Activated T-helper 17 cell treated with anti-CD3 and anti-CD28 coated beads, Interleukin-2, amount 50 U/mL, for 72 hours (primary cell): Measurements from ENCODE around the gene PRPF4. TPM values are rescaled to one million over a fixed set of nuclear protein-coding genes. Genes with fewer than 3 reads are reported as not detected.
"Not testable (repeated sequence)": the region's sequence is repeated elsewhere in the genome, so short reads cannot be mapped to it uniquely, and the experiment has no call there.

Experiments used
- ATAC-seq: fragments of 150-1000 bp; cut with Tn5 transposase; replicated peaks from 2 replicates; pipeline ENCODE4 v1.10.0; 2021; ENCODE audit warnings: mild to moderate bottlenecking, moderate library complexity
- H3K27ac Mint-ChIP-seq: one replicate; pipeline ENCODE4 v1.8.0; 2022; ENCODE audit warnings: mixed read lengths
- H3K27me3 Mint-ChIP-seq: one replicate; pipeline ENCODE4 v1.8.0; 2022; ENCODE audit warnings: mixed read lengths
- H3K36me3 Mint-ChIP-seq: one replicate; pipeline ENCODE4 v1.8.0; 2022; ENCODE audit warnings: low read depth, mild to moderate bottlenecking, mixed read lengths
- H3K4me1 Mint-ChIP-seq: one replicate; pipeline ENCODE4 v1.8.0; 2022; ENCODE audit warnings: mixed read lengths
- H3K4me3 Mint-ChIP-seq: one replicate; pipeline ENCODE4 v1.8.0; 2022; ENCODE audit warnings: mild to moderate bottlenecking, mixed read lengths
- H3K9me3 Mint-ChIP-seq: one replicate; pipeline ENCODE4 v1.8.0; 2022; ENCODE audit warnings: mixed read lengths
- total RNA-seq, 2 donors: library from RNA; stranded (reverse); gene quantifications; one replicate each; pipeline ENCODE4 v1.2.3, GENCODE V29; 2022

Gene PRPF4
- total RNA-seq, 2 donors from 2014 or later: 41.3 to 51.1 TPM

DNA sequence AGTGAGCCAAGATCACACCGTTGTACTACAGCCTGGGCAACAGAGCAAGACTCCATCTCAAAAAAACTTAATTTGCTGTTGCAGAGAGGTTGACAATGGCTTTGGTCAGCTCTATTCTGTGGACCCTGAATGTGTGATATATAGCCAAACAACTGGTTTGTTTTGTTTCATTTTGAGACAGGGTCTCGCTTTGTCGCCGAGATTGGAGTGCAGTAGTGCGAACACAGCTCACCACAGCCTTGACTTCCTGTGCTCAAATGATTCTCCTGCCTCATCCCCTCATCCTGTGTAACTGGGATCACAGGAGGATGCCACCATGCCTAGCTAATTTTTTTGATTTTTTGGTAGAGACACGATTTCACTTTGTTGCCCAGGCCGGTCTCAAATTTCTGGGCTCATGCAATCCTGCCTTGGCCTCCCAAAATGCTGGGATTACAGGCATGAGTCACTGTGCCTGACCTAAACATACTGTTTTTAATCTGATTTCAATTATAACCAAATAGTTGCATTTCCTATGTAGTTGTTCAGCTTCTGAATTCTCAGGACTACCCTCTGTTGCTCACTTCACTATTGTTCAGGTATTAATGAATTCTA lies 17.9 kb downstream of the PRPF4 start:
- ATAC-seq: no peak

DNA sequence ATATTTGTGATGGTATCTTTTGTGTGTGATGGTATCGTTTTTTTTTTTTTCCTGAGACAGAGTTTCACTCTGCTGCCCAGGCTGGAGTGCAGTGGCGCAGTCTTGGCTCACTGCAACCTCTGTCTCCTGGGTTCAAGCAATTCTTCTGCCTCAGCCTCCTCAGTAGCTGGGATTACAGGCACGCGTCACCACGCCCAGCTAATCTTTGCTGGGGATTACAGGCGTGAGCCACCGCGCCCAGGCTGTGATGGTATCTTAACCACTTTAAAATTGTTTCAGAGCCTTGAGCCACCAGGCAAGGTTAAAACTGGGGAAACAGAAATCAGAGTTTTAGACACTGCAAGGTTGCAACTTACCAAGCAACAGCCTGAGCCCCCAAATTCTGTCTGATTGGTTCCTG lies 20.8 kb downstream of the PRPF4 start:
- H3K36me3 Mint-ChIP-seq: peaks cover 28% of the 10 kb centered on the region
- H3K4me1 Mint-ChIP-seq, ATAC-seq, H3K4me3 Mint-ChIP-seq, H3K27me3 Mint-ChIP-seq, H3K9me3 Mint-ChIP-seq, H3K27ac Mint-ChIP-seq: not testable (repeated sequence)

More for the DNA sequence above, 17.9 kb downstream of the PRPF4 start:
- Mint-ChIP-seq H3K4me1 (no peaks in the 10 kb centered on the region), H3K27ac (peak overlapping the region; percentile 33), H3K36me3 (peaks cover 57% of the 10 kb centered on the region), H3K4me3 (no peak overlapping the region), H3K9me3 (no peaks in the 10 kb centered on the region), H3K27me3 (no peaks in the 10 kb centered on the region)

GRCh38 chr9:113296796-113297558 lies 21.5 kb downstream of the PRPF4 start:
- Mint-ChIP-seq H3K9me3 (no peaks in the 10 kb centered on the region), H3K27ac (peak overlapping the region; percentile 27), H3K36me3 (peaks cover 21% of the 10 kb centered on the region), H3K4me1 (peaks cover 8% of the 10 kb centered on the region), H3K27me3 (peaks cover 8% of the 10 kb centered on the region), H3K4me3 (no peak overlapping the region)
- no peak for ATAC-seq

DNA sequence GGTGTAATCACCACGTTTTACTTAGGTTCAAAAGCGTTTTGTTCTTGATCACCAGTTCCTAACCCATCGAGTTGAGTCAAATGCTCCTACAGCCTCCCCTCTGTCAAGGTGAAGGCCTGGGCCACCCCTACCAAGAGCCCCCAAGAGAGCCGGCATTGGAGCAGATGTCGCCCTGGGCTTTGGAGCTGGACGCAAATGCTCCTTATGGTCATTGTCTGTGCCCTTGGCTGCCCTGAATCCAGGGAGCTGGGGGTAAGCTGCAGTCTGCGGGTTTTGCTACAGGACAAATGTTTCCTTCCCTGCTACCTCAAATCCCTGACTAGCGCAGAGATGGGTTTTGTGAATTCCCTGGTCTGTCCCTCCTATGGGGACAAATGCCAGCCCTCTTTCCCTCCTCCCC lies 22.9 kb downstream of the PRPF4 start:
- ATAC-seq: no peak

DNA sequence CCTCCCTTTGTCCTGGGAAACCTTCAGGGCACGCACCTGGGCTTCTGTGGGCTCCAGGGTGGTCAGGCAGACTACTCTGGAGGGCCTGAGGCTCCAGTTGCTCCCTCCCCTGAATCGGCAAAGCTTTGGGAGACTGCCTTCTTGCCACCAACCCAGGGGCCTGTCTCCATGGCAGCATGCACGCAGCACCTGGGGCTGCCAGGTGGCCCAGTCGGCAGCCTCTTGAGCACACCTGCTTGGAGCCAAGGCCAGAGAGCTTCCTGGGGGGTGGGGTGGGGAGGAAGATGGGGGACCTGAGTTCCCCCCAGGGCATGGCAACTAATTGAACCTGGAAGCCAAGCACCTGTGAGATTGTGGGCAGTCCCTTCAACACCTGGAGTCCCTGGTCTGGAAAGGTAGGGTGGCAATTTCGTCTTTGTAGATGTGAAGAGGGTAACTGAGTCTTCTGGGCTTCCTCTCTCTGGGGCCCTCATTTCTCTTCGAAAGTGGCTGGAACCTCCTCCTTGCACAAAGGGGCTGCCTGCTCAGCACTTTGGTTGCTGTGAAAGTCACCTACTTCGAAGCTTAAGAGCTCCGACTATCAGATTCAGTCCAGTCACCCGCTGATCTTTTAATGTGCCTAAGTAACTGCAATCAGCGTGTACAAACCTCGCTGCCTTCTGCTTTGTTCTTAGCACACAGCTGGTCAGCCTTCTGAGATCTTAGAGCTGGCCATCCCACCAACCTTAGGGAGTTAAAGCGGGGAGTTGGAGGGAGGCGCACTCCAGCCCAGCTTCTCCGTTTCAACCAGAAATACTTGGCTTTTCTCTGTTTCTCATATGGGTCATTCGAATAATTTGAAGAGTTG lies 23.7 kb downstream of the PRPF4 start:
- H3K9me3 Mint-ChIP-seq: no peaks in the 10 kb centered on the region
- ATAC-seq: no peak
- H3K27me3 Mint-ChIP-seq: peaks cover 12% of the 10 kb centered on the region
- no peak overlapping the region for H3K27ac Mint-ChIP-seq
- H3K4me1 Mint-ChIP-seq: peaks cover 8% of the 10 kb centered on the region
- H3K4me3 Mint-ChIP-seq: no peak overlapping the region
- no peaks in the 10 kb centered on the region for H3K36me3 Mint-ChIP-seq

More for the DNA sequence above, 22.9 kb downstream of the PRPF4 start:
- H3K4me3 Mint-ChIP-seq: no peak overlapping the region
- H3K9me3 Mint-ChIP-seq: no peaks in the 10 kb centered on the region
- H3K27ac Mint-ChIP-seq: no peak overlapping the region
- peaks cover 8% of the 10 kb centered on the region for H3K4me1 Mint-ChIP-seq
- H3K27me3 Mint-ChIP-seq: peaks cover 12% of the 10 kb centered on the region
- H3K36me3 Mint-ChIP-seq: peaks cover 7% of the 10 kb centered on the region

DNA sequence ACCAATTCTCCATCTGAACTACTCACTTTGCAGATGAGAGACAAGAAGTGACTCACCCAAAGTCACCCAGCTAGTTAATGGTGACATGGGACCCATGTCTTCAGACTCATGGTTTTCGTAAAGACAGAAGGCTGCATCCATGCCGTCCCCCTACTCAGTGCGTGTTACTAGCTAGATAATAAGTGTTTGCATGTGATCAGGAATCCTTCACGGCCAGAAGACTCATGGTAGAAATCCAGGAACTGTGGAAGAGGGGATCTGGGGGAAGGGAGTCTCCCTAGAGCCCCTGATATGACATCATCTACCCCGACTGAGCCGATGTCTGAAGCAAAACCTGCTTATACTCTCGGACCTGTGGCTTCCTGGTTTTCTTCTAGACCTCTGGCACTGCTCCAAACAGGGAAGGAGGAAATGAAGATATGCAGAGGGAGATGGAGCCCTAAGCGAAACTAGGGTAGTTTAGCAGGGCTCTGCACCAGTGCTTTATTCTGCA lies 24.4 kb downstream of the PRPF4 start:
- Mint-ChIP-seq H3K9me3 (no peaks in the 10 kb centered on the region), H3K4me1 (peaks cover 8% of the 10 kb centered on the region), H3K4me3 (no peak overlapping the region), H3K36me3 (no peaks in the 10 kb centered on the region), H3K27ac (no peak overlapping the region), H3K27me3 (peaks cover 12% of the 10 kb centered on the region)
- no peak for ATAC-seq

DNA sequence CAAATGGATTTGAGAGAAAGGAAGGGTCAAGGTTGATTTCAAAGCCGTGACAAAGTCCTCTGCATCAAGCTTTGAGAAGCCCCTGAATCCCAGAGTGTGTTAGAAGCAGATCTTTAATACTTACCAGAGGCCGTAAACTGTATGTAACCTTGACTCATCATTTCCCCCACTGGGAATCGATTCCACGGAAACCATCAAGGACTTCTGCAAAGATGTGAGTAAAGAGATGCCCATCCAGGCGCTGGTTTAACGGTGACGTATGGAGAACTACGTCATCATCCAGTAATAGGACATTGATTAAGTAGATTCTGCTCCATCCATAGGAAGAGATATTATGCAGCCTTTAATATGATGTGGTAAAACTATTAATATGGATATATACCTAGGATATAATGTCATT lies 26.1 kb downstream of the PRPF4 start:
- Mint-ChIP-seq H3K36me3 (no peaks in the 10 kb centered on the region), H3K4me1 (peaks cover 8% of the 10 kb centered on the region), H3K9me3 (no peaks in the 10 kb centered on the region), H3K27ac (no peak overlapping the region), H3K27me3 (peaks cover 16% of the 10 kb centered on the region), H3K4me3 (peak overlapping the region; percentile 10)
- no peak for ATAC-seq

DNA sequence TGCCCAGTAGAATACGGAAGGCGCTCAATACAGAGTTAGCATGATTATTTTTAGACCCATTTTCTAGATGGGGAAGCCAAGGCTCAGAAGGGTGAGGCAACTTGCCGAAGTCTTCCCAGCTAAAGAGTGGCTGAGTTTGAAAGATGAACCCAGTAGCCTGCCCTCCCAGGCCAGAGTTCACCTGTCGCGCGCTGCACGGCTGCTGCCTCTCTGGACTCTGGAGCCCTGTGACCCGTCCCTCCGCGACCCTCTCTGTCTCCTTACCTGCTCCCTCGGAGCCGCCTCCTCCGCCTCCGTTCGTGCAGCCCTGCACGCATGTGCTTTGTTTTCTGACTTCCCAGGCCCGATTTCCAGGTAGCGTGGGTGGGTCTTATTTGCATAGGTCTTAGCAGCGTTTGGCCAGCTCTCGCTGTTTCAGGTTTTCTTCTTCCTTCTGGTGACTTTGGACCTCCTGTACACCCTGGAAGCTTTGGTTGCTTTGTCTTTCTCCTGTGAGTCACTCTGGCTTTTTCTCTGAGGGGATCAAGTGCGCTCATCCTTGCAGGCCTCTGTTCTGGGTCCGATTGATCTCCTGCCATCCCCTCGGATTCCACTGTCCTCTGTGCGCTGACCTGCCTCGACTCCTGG lies 27.4 kb downstream of the PRPF4 start, which contains the start of gene RNF183:
RNF183 (minus strand) TSS at position 585 of the 627 bp plus-strand sequence. CDS start 5,192 bp downstream, outside the sequence.
- H3K9me3 Mint-ChIP-seq: no peaks in the 10 kb centered on the region
- H3K4me3 Mint-ChIP-seq: peak within 1 kb of the TSS; percentile 10
- H3K27me3 Mint-ChIP-seq: peaks cover 16% of the 10 kb centered on the region
- peaks cover 8% of the 10 kb centered on the region for H3K4me1 Mint-ChIP-seq
- H3K27ac Mint-ChIP-seq: no peak within 1 kb of the TSS
- ATAC-seq: peak; percentile 26
- H3K36me3 Mint-ChIP-seq: no peaks in the 10 kb centered on the region

DNA sequence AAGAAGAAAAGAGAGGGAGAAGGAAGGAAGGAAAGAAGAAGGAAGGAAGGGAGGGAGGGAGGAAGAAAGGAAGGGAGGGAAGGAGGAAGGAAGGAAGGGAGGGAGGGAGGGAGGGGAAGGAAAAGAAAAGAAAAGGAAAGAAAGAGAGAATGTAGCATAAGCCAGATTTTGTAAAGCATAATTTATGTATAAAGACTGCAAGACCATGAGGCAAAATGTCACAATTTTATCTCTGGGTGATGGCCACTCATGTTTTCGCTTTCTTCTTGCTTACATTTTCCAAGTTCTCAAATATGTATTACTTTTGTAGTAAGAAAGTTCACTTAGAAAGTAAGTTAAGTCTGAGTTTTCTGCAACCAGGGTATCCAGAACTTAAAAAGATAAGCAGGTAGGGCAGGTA lies 31.1 kb downstream of the PRPF4 start:
- Mint-ChIP-seq H3K36me3 (no peaks in the 10 kb centered on the region), H3K27me3 (peaks cover 8% of the 10 kb centered on the region), H3K9me3 (no peaks in the 10 kb centered on the region), H3K27ac (no peak overlapping the region), H3K4me1 (no peaks in the 10 kb centered on the region), H3K4me3 (no peak overlapping the region)
- ATAC-seq: no peak

- ATAC-seq: no peak
- H3K4me1 Mint-ChIP-seq: no peaks in the 10 kb centered on the region
- no peaks in the 10 kb centered on the region for H3K9me3 Mint-ChIP-seq
- no peaks in the 10 kb centered on the region for H3K36me3 Mint-ChIP-seq
- no peak overlapping the region for H3K4me3 Mint-ChIP-seq
- no peak overlapping the region for H3K27ac Mint-ChIP-seq
- H3K27me3 Mint-ChIP-seq: peaks cover 3% of the 10 kb centered on the region
These were observed 32.0 kb downstream of the PRPF4 start for GRCh38 chr9:113307396-113307975.

DNA sequence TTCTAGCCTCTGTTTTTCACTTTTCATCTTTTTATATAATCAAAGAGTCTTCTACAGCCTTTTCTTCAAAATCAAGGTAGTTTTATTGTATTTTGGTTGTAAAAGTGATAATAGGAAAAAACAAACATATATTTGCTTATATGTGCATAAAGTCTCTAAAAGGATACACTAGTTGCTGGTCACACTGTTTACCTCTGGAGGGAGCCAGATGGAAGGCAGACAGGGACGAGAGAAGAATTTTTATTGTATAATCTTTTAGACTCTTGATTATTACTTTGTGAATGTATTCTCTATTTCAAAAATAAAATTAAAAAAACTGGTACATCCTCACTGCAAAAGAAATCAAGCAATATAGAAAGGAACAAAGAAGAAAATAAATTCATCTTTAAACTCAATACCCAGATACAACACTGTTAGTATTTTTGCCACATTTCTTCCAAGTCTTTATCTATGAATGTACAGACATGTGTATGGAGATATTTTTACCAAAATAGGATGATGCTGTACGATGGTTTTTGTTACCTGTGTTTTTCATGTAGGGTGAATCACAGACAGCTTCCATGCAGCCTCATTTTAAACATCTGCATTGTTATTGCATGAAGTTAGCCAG lies 33.9 kb downstream of the PRPF4 start:
- H3K27ac Mint-ChIP-seq: no peak overlapping the region
- H3K4me1 Mint-ChIP-seq: no peaks in the 10 kb centered on the region
- H3K9me3 Mint-ChIP-seq: no peaks in the 10 kb centered on the region
- H3K4me3 Mint-ChIP-seq: no peak overlapping the region
- ATAC-seq: peak; percentile 54
- H3K36me3 Mint-ChIP-seq: no peaks in the 10 kb centered on the region
- peaks cover 3% of the 10 kb centered on the region for H3K27me3 Mint-ChIP-seq

DNA sequence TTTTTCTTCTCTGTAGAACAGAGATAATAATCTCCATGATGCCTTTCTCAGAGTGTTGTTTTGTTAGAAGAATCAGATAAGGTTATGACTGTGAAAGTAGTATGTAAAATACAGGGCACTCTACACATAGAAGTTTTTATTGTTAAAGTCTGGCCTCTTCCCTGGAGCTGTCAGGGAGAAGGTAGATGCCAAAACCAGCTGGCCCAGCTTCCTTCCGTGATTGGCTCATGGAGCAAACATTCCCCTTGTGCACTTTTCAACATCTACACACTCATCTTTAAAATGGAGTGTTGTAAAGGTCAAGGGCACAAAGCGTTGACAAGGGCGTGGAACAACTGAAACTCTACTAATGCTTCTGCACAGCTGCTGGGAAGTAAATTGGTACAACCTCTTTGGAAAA lies 35.1 kb downstream of the PRPF4 start:
- Mint-ChIP-seq H3K9me3 (no peaks in the 10 kb centered on the region), H3K27me3 (peaks cover under 1% of the 10 kb centered on the region), H3K4me3 (no peak overlapping the region), H3K4me1 (no peaks in the 10 kb centered on the region), H3K27ac (no peak overlapping the region), H3K36me3 (no peaks in the 10 kb centered on the region)
- no peak for ATAC-seq

- no peak for ATAC-seq
- Mint-ChIP-seq H3K9me3 (no peaks in the 10 kb centered on the region), H3K4me1 (no peaks in the 10 kb centered on the region), H3K27ac (no peak overlapping the region), H3K4me3 (no peak overlapping the region), H3K36me3 (no peaks in the 10 kb centered on the region), H3K27me3 (peaks cover 3% of the 10 kb centered on the region)
These were observed 36.5 kb downstream of the PRPF4 start for GRCh38 chr9:113311961-113312360.
